Gastrocnemius medialis (tissue), 4 donors: ENCODE data around the gene RANBP17. TPM values are rescaled to one million over a fixed set of nuclear protein-coding genes. Genes with fewer than 3 reads are reported as not detected.

Source experiments
- ATAC-seq, 2 donors: fragments of 150-250 bp; one replicate each; pipeline ENCODE4 v1.9.1; 2016
- DNase-seq, 2 donors: peaks; one replicate each; pipeline ENCODE4 v3.0.0-alpha.2; 2019
- H3K27ac ChIP-seq, 4 donors: fragments of 200-600 bp; sonication (generic); 1 replicate in 1 of 4; 2 replicates in 3 of 4; pipeline ENCODE4 v1.5.1; 2016 to 2018; ENCODE audit warnings: mild to moderate bottlenecking in 2 of 4, moderate library complexity in 1 of 4
- H3K27me3 ChIP-seq, 3 donors: fragments of 200-600 bp; sonication (generic) in 2 of 3; 1 replicate in 1 of 3; 2 replicates in 2 of 3; pipeline versions ENCODE4 v1.5.1 to v1.6.0; 2016 to 2019; ENCODE audit warnings: mild to moderate bottlenecking in 1 of 3, moderate library complexity in 1 of 3
- H3K36me3 ChIP-seq, 2 donors: fragments of 200-600 bp; sonication (generic) in 1 of 2; one replicate each; pipeline ENCODE4 v1.5.1; 2017 to 2018
- H3K4me1 ChIP-seq, 2 donors: fragments of 200-600 bp; sonication (generic) in 1 of 2; one replicate each; pipeline ENCODE4 v1.5.1; 2016 to 2017; ENCODE audit warnings: mild to moderate bottlenecking in 2 of 2
- H3K4me3 ChIP-seq, 4 donors: fragments of 200-600 bp; sonication (generic) in 3 of 4; 1 replicate in 1 of 4; 2 replicates in 3 of 4; pipeline ENCODE4 v1.5.1; 2016 to 2019; ENCODE audit warnings: mild to moderate bottlenecking in 2 of 4
- H3K9me3 ChIP-seq, 3 donors: fragments of 200-600 bp; sonication (generic) in 2 of 3; 1 replicate in 1 of 3; 2 replicates in 2 of 3; pipeline ENCODE4 v1.5.1; 2016 to 2019
- CTCF ChIP-seq, 5 experiments: fragments of 450-650 bp in 3 of 5; fragments of 200-600 bp in 2 of 5; sonication (generic) in 2 of 5; IDR thresholded peaks in 4 of 5; conservative IDR thresholded peaks in 1 of 5; 1 replicate in 4 of 5; 2 replicates in 1 of 5; pipeline ENCODE4 v1.5.1; 2016 to 2019; ENCODE audit warnings: antibody characterized with exemption in 5 of 5, mild to moderate bottlenecking in 3 of 5, moderate library complexity in 3 of 5
- POLR2A ChIP-seq, 2 donors: fragments of 450-650 bp; IDR thresholded peaks; one replicate each; pipeline ENCODE4 v1.6.1; 2017; ENCODE audit warnings: antibody characterized with exemption in 2 of 2, mild to moderate bottlenecking in 2 of 2, moderate library complexity in 2 of 2
- in situ Hi-C, 4 donors: fragments of 200-750 bp; cut with MboI; loops; one replicate each; pipeline versions ENCODE4 v1.15.0 to v1.8.0; 2017; ENCODE audit warnings: low sequenced_read_pairs in 4 of 4
- intact Hi-C: fragments of 100-400 bp; cut with DNase I; formaldehyde crosslinking; loops from one replicate; pipeline ENCODE4 v1.15.1; 2023; ENCODE audit warnings: low total_unique reads
- total RNA-seq, 4 donors: library from RNA; depleted of rRNA; stranded (reverse); fragments of >200 nt; gene quantifications; one replicate each; pipeline versions ENCODE4 v1.1.0 to v1.2.3, GENCODE V29; 2016

Gene RANBP17
- total RNA-seq, 4 donors from 2014 or later, result 1.1 to 3.2 TPM; not detected in 2

DNA sequence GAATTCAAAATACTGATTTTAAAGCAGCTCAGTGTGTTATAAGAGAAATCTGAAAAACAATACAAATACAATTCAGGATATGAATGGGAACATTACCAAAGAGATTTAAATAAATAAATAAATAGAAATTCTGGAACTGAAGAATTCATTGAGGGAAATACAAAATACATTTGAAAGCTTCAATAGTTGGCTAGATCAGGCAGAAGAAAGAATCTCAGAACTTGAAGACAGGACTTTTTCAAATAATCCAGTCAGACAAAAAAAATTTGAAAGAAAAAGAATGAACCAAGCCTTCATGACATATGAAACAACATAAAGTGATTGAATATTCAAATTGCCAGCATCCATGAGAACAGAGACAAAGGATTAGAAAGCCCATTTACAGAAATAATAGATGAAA lies 387.6 kb downstream of the RANBP17 start:
- Histone ChIP-seq H3K27ac (no peak overlapping the region), H3K9me3 (peaks cover 0 to 14% (median 3%) of the 10 kb centered on the region in 3 donors), H3K4me1 (no peaks in the 10 kb centered on the region), H3K36me3 (no peaks in the 10 kb centered on the region), H3K27me3 (no peaks in the 10 kb centered on the region), H3K4me3 (no peak overlapping the region)
- intact Hi-C loops, result no loop called here
- TF ChIP-seq CTCF (IDR thresholded peaks at IDR 0.05 in 4 of 5, conservative IDR thresholded peaks at IDR 0.05 in 1 of 5) (no peak), POLR2A (IDR thresholded peaks at IDR 0.05) (no peak)
- DNase-seq (no peak), ATAC-seq (no peak)
- in situ Hi-C loops, result no loop called here

- intact Hi-C loops, result no loop called here
Observed at GRCh38 chr5:171250738-171251137, 388.9 kb downstream of the RANBP17 start.

GRCh38 chr5:171251519-171251918 lies 389.7 kb downstream of the RANBP17 start:
- Histone ChIP-seq H3K4me1 (no peaks in the 10 kb centered on the region), H3K27ac (no peak overlapping the region), H3K4me3 (no peak overlapping the region), H3K36me3 (no peaks in the 10 kb centered on the region), H3K27me3 (no peaks in the 10 kb centered on the region), H3K9me3 (peaks cover 0 to 14% (median 3%) of the 10 kb centered on the region in 3 donors)
- in situ Hi-C loops, result no loop called here
- DNase-seq (no peak), ATAC-seq (no peak)
- intact Hi-C loops, result no loop called here
- TF ChIP-seq CTCF (IDR thresholded peaks at IDR 0.05 in 4 of 5, conservative IDR thresholded peaks at IDR 0.05 in 1 of 5) (no peak), POLR2A (IDR thresholded peaks at IDR 0.05) (no peak)

More at GRCh38 chr5:171250738-171251137, 388.9 kb downstream of the RANBP17 start:
- DNase-seq (no peak), ATAC-seq (no peak)
- Histone ChIP-seq H3K36me3 (no peaks in the 10 kb centered on the region), H3K4me3 (no peak overlapping the region), H3K9me3 (peaks cover 0 to 14% (median 3%) of the 10 kb centered on the region in 3 donors), H3K27ac (no peak overlapping the region), H3K4me1 (no peaks in the 10 kb centered on the region), H3K27me3 (no peaks in the 10 kb centered on the region)
- in situ Hi-C loops, result no loop called here
- no peak for TF ChIP-seq CTCF (IDR thresholded peaks at IDR 0.05 in 4 of 5, conservative IDR thresholded peaks at IDR 0.05 in 1 of 5)
- TF ChIP-seq POLR2A (IDR thresholded peaks at IDR 0.05), result no peak

- Histone ChIP-seq H3K4me1 (no peaks in the 10 kb centered on the region), H3K9me3 (peaks cover 0 to 14% (median 3%) of the 10 kb centered on the region in 3 donors), H3K27me3 (no peaks in the 10 kb centered on the region), H3K27ac (no peak overlapping the region), H3K4me3 (no peak overlapping the region), H3K36me3 (no peaks in the 10 kb centered on the region)
- intact Hi-C loops, result no loop called here
- no peak for ATAC-seq
- no peak for DNase-seq
- TF ChIP-seq POLR2A (IDR thresholded peaks at IDR 0.05), result no peak
- no peak for TF ChIP-seq CTCF (IDR thresholded peaks at IDR 0.05 in 4 of 5, conservative IDR thresholded peaks at IDR 0.05 in 1 of 5)
- in situ Hi-C loops, result no loop called here
Observed at GRCh38 chr5:171252674-171253073, 390.9 kb downstream of the RANBP17 start.
